Type B pancreatic cell (in vitro differentiated cells): ENCODE measurements around the gene FNDC5. TPM values are rescaled to one million over a fixed set of nuclear protein-coding genes. Genes with fewer than 3 reads are reported as not detected.

Experiments
- DNase-seq: peaks from one replicate; pipeline ENCODE4 v3.0.0; 2021; ENCODE audit warnings: mixed read lengths; ENCODE audit not compliant: unreplicated experiment; ENCODE audit errors: extremely low spot score
- H3K27ac Mint-ChIP-seq: 2 replicates; pipeline ENCODE4 v1.8.0; 2021; ENCODE audit warnings: mild to moderate bottlenecking, mixed read lengths
- H3K27me3 Mint-ChIP-seq: 2 replicates; pipeline ENCODE4 v1.8.0; 2021; ENCODE audit warnings: mixed read lengths
- H3K36me3 Mint-ChIP-seq: 2 replicates; pipeline ENCODE4 v1.8.0; 2021; ENCODE audit warnings: mixed read lengths
- H3K4me1 Mint-ChIP-seq: one replicate; pipeline ENCODE4 v1.8.0; 2021; ENCODE audit warnings: mixed read lengths; ENCODE audit not compliant: unreplicated experiment
- H3K4me3 Mint-ChIP-seq: 2 replicates; pipeline ENCODE4 v1.8.0; 2021; ENCODE audit warnings: mild to moderate bottlenecking, mixed read lengths
- H3K9me3 Mint-ChIP-seq: 2 replicates; pipeline ENCODE4 v1.8.0; 2021; ENCODE audit warnings: mixed read lengths
- CTCF ChIP-seq: fragments of 200-600 bp; sonication (generic); conservative IDR thresholded peaks from 2 replicates; pipeline ENCODE4 v1.5.0; 2021; ENCODE audit warnings: antibody characterized with exemption, mild to moderate bottlenecking
- total RNA-seq: library from RNA; stranded (reverse); gene quantifications from 2 replicates; pipeline ENCODE4 v1.2.1, GENCODE V29; 2021; ENCODE audit warnings: low replicate concordance

FNDC5 gene
- total RNA-seq, 1 donor from 2014 or later, result 49.9 TPM

- Mint-ChIP-seq H3K27me3 (peaks cover 37% of the 10 kb centered on the region), H3K4me1 (peaks cover 31% of the 10 kb centered on the region), H3K9me3 (no peaks in the 10 kb centered on the region), H3K36me3 (peaks cover 4% of the 10 kb centered on the region), H3K27ac (no peak overlapping the region), H3K4me3 (no peak overlapping the region)
- no peak for DNase-seq
- no peak for TF ChIP-seq CTCF
These were observed 2.8 kb upstream of the FNDC5 start for GRCh38 chr1:32873484-32873883.

- Mint-ChIP-seq H3K27me3 (peaks cover 37% of the 10 kb centered on the region), H3K9me3 (no peaks in the 10 kb centered on the region), H3K36me3 (peaks cover 7% of the 10 kb centered on the region), H3K4me1 (peaks cover 31% of the 10 kb centered on the region), H3K27ac (peak overlapping the region; percentile 68), H3K4me3 (peak overlapping the region; percentile 84)
- no peak for TF ChIP-seq CTCF
- DNase-seq, result no peak
These were observed 1.4 kb upstream of the FNDC5 start for GRCh38 chr1:32872192-32872460.

- Mint-ChIP-seq H3K36me3 (peaks cover 7% of the 10 kb centered on the region), H3K27ac (peak overlapping the region; percentile 68), H3K27me3 (peaks cover 37% of the 10 kb centered on the region), H3K4me1 (peaks cover 31% of the 10 kb centered on the region), H3K4me3 (peak overlapping the region; percentile 84), H3K9me3 (no peaks in the 10 kb centered on the region)
- no peak for TF ChIP-seq CTCF
- no peak for DNase-seq
These were observed 866 bp upstream of the FNDC5 start for GRCh38 chr1:32871364-32872191.

DNA sequence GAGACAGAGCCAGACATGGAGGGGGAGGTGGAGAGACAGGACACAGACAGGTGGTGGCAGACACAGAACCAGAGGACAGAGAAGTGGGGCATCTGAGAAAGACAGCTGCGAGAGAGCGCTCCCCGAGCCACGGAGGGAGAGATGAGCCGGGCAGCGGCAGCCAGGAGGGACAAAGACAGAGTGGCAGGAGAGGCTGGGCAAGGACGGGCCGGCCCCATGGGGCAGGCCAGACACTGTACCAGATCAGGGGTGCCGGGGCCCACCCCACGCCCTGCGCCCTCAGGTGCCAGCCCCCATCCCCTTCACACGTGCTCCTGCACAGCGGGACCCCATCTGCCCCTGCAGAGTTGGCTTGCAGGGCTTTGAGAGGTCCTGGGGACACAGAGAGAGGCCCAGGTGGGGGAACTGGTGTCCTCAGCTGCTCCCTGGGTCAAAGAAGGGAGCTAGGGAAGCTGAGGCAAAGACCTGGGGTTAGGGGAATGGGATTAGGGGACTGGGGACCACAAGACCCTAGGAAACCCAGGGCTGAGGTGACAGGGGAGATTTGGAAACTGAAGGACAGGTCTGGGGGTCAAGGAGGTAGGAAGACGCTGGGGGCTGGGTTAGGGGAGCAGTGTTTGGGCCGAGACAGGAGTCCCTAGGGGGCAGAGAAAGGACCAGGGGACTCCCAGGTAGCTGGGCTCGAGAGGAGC, 643 bp downstream of the FNDC5 start:
- Mint-ChIP-seq H3K27me3 (peaks cover 31% of the 10 kb centered on the region), H3K4me1 (peaks cover 25% of the 10 kb centered on the region), H3K4me3 (peak overlapping the region; percentile 87), H3K27ac (peak overlapping the region; percentile 48), H3K36me3 (peaks cover 12% of the 10 kb centered on the region), H3K9me3 (no peaks in the 10 kb centered on the region)
- no peak for DNase-seq
- no peak for TF ChIP-seq CTCF

- TF ChIP-seq CTCF, result no peak
- no peak overlapping the region for H3K27ac Mint-ChIP-seq
- DNase-seq, result no peak
- H3K27me3 Mint-ChIP-seq, result peaks cover 27% of the 10 kb centered on the region
- H3K4me1 Mint-ChIP-seq, result peaks cover 21% of the 10 kb centered on the region
- H3K9me3 Mint-ChIP-seq, result no peaks in the 10 kb centered on the region
- H3K4me3 Mint-ChIP-seq, result peak overlapping the region; percentile 87
- H3K36me3 Mint-ChIP-seq, result peaks cover 16% of the 10 kb centered on the region
These were observed 1.8 kb downstream of the FNDC5 start for GRCh38 chr1:32868806-32869455.
